Right ventricle myocardium inferior (tissue), 1 donor: ENCODE measurements around the gene BRD3OS. TPM values are rescaled to one million over a fixed set of nuclear protein-coding genes. Genes with fewer than 3 reads are reported as not detected.
"Not testable (repeated sequence)": the region's sequence is repeated elsewhere in the genome, so short reads cannot be mapped to it uniquely, and the experiment has no call there.

ENCODE experiments used
- ATAC-seq: fragments of 200-7000 bp; cut with Tn5 transposase; one replicate; pipeline ENCODE4 v1.9.1; 2020; ENCODE audit warnings: mild to moderate bottlenecking, moderate library complexity
- DNase-seq: peaks from one replicate; pipeline ENCODE4 v3.0.0; 2021; ENCODE audit errors: missing footprints
- intact Hi-C: fragments of 100-400 bp; cut with DNase I; formaldehyde crosslinking; loops from one replicate; pipeline ENCODE4 v1.11.0; 2022
- total RNA-seq: library from RNA; stranded (reverse); fragmentation: NEBNext Ultra II Directional; extraction: Animal tissue kit (Norgen Biotek cat#: 25700); gene quantifications from one replicate; pipeline ENCODE4 v1.2.1, GENCODE V29; 2021
- donor health status: DM: no; HTN: yes; CAD: no; lungs with severe emphysema.

BRD3OS gene
- total RNA-seq, 1 donor from 2014 or later: 6.2 TPM

DNA sequence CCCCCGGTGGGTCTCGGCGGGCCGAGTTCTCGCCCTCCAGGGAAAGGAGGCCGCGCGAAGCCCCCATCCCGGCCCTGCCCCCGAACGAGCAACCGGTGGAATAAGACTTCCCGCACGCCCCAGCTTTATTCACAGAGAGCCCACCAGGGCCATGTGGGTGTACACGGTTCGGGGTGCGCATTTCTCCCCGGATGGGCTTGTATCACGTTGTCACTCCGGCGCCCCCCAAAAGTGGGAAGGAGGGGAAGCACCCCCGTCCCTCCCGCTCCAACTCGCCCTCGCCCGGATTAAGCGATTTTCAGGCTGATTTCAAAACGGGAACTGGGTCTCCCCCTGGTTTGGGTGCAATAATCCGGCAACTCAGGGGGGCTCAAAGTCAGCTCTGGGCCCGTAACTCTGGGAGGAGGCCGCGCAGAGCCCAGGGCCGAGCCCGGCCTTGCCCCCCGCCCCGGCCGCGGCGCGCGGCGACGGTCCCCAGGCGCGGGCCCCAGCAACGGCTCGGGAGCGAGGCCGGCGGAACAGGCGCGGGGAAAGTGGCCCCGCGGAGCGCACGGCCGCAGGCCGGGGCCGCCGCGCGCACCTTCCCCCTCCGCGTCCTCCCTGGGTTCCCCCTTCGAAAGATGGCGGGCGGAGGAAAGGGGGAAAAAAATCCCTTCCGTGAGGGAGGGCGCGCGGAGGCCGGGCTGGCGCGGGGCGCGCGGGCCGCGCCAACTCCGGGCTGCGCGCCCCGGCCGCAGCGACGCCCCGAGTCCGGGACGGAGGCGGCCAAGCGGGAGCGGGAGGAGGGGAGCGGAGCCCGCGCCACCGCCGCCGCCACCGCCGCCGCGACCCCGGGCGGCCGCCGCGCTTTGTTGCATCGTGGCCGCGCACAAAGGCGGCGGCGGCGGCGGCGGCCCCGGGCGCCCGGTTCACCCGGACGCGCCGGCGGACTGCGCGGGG, 41.9 kb downstream of the BRD3OS start:
- DNase-seq: no peak
- ATAC-seq: no peak
- intact Hi-C loops: loop anchor here (5.0 kb wide), 1 partner anchor 260 kb away; the partner anchor contains the start of gene RXRA

DNA sequence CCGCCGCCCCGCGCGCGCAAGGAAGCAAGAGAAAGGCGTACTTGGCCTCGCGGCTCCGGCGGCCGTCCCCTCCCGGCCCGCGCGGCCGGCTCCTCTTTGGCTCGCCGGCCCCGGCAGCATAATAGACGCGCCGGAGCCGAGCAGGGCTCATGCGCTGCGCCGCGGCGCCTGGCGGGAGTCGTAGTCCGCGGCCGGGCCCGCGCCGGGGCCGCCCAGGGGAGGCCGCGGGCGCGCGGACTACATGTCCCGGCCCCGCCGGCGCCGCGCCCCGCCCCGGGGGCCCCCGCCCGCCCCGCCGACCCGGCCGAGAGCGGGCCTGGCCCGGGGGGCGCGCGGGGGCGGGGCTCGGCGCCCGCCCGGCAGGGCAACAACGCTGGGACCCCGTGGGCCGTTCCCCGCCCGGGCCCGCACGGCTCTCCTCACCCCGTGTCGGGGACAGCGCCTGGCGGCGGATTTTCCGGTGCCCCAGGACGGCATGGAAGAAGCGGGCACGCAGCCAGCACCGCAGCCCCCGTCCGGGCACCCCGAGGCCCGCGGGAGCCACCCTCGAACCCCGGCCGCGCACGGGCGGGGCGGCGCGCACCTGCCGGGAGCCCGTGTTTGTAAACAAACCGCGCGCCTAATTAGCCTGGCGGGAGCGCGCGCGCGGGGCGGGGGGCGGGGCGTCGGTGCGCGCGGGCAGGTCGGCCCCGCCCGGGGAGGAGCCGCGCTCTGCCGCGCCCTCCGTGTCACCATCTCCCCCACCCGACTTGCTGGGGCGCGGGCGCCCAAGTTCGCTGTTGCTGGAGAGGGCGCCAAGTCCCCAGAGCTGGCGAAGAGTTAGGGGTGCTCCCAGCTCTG, 42.8 kb downstream of the BRD3OS start, which contains the start of gene BRD3:
Gene BRD3 (minus strand): TSS at position 123 of the 840 bp plus-strand sequence. CDS start 14,549 bp downstream, outside the sequence.
- ATAC-seq: peak; percentile 97
- peak; percentile 95 for DNase-seq
- intact Hi-C loops: loop anchor here (1.0 to 5.0 kb wide), 3 partner anchors 43 to 259 kb away; partner anchors contain the start of genes BRD3OS and RXRA

DNA sequence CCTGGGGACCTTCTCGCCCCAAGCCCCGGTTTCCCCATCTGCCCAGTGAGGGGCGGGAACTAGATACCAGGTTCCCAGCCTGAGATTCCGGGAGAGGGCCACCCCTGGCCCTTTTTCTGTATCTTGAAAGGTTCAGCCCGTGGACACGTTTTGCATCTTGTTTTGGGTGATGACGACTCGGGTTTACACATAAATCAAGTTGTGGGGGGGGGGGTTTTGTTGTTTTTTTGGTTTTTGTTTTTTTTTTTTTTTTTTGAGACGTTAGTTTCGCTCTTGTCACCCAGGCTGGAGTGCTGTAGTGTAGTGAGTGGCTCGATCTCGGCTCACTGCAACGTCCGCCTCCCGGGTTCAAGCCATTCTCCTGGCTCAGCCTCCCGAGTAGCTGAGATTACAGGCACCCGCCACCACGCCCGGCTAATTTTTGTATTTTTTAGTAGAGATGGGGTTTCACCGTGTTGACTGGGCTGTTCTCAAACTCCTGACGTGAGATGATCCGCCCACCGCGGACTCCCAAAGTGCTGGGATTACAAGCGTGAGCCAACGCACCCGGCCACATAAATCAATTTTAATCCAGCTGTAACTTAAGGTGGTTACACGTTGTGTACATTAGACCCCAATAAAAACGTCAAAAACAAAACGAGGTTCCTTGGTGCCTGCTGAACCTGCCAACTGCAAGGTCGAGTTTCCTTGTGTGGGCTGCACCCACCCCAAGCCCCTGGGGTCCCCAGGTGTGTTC, 43.6 kb downstream of the BRD3OS start:
- DNase-seq: no peak
- ATAC-seq: no peak
- intact Hi-C loops: loop anchor here (1.0 to 5.0 kb wide), 3 partner anchors 44 to 258 kb away; partner anchors contain the start of genes BRD3OS and RXRA

DNA sequence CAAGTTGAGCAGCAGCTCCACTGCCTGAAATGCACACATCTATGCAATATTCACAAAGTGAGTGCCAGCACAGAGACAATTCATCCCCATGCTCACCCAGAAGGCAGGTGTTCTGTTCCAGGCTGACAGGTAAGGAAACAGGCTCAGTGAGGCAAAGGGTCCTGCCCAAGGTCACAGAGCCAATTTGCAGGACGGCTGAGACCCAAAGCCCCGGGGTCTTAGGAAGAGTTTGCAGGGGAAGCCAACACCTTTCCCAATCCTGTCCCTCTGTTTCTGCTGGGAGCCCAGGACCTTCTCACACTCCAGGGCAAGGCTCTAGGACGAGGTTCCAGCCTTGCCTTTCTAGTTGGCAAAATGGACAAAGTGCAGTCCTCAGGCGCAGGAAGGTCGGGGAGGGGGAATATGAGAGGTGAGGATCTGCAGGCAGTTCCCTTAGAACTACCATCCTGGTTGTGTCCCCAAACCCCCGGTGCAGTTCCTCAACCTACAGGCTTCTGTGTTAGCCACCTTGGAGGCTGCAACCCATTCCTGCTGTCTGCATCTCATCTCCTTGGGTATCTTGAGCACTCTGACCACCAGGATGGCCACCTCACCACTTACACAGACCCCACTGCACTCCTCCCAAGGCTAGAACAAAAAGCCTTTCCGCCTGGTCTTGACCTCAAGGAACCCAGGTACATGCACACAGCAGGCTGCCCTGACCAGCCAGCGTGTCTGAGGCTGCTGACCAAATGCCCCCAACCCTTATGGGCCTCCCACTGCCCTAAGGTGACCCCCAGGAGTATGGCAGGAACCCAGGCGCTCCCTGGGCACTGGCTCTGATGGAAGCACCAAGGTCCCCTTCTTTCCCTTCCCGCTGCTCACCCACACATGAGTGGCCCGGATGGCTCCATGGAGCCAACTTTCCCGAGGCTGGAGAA, 44.5 kb downstream of the BRD3OS start:
- intact Hi-C loops: loop anchor here (2.0 to 5.0 kb wide), 2 partner anchors 65 to 258 kb away; partner anchors contain the start of gene RXRA

DNA sequence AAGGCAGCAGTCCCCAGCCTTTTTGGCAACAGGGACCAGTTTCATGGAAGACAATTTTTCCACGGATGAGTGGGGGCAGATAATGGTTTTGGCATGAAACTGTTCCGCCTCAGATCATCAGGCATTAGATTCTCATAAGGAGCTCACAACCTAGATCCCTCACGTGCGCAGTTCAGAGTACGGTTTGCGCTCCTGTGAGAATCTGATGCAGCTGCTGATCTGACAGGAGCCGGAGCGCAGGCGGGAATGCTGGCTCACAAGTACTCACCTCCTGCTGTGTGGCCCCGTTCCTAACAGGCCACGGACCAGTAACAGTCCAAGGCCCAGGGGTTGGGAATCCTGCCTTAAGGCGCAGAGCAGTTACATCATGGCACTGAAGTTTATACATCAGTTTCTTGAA, 45.9 kb downstream of the BRD3OS start:
- intact Hi-C loops: no loop called here
- DNase-seq (no peak), ATAC-seq (no peak)

More for the DNA sequence above, 44.5 kb downstream of the BRD3OS start:
- DNase-seq (no peak), ATAC-seq (no peak)

DNA sequence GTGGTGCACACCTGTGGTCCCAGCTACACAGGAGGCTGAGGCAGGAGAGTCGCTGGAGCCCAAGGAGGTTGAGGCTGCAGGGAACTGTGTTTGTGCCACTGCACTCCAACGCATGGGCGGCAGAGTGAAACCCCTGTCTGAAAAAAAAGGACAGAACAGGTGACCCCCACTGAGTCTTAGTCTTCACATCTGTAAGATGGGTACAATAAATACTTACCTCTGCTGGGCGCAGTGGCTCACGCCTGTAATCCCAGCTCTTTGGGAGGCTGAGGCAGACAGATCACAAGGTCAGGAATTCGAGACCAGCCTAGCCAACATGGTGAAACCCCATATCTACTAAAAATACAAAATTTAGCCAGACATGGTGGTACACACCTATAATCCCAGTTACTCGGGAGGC, 47.4 kb downstream of the BRD3OS start:
- ATAC-seq, DNase-seq, intact Hi-C loops: not testable (repeated sequence)

DNA sequence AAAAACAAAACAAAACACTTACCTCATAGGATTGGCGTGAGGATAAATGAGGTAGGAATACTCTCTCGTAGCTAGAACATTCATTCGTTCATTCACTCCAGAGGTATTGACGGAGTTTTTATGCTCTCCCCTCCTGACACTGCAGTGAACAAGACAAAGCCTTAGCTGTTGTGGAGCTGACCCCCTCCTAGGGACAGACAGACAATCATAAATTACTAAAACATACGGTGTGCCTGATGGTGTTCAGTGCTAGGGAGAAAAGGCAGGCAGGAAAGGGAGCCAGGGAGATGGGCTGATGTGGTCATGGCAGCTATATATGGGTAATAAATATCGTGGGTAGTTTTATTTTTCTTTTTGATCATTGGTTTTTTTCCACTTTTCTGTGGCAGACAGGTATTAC, 48.2 kb downstream of the BRD3OS start:
- intact Hi-C loops: no loop called here
- DNase-seq (no peak), ATAC-seq (no peak)

DNA sequence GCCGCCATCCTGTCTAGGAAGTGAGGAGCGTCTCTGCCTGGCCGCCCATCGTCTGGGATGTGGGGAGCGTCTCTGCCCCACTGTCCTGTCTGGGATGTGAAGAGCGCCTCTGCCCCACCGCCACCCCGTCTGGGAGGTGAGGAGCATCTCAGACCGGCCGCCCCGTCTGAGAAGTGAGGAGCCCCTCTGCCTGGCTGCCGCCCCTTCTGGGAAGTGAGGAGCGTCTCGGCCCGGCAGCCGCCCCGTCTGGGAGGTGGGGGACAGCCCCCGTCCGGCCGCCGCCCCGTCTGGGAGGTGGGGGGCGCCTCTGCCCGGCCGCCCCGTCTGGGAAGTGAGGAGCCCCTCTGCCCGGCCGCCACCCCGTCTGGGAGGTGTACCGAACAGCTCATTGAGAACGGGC, 50.4 kb downstream of the BRD3OS start:
- intact Hi-C loops, DNase-seq, ATAC-seq: not testable (repeated sequence)

DNA sequence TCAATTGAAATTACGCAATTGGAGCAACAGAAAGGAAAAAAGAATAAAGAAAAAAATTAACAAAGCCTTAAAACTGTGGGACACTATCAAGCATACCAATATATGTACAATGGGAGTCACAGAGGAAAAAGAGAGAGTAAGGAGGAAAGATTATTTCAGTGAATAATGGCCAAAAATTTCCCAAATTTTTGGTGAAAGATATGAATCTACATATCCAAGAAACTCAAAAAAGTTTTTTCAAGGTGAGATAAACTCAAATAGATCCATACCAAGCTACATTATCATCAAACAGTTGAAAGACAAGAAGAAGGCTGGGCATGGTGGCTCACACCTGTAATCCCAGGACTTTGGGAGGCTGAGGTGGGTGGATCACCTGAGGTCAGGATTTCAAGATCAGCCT, 51.4 kb downstream of the BRD3OS start:
- no peak for ATAC-seq
- DNase-seq: no peak
- intact Hi-C loops: no loop called here

Other genes starting within 250 kb of the BRD3OS start
- 7.6 TPM for gene VAV2, start 33.2 kb upstream of the BRD3OS start, total RNA-seq
- 31.6 TPM for gene BRD3, start 42.5 kb downstream of the BRD3OS start, total RNA-seq
- gene WDR5, start 110.6 kb downstream of the BRD3OS start, total RNA-seq: 18.2 TPM
- 122 TPM for gene RNU6ATAC, start 139.1 kb downstream of the BRD3OS start, total RNA-seq